Spinal cord (tissue), 10 donors: Measurements from ENCODE around the gene A1CF. TPM values are rescaled to one million over a fixed set of nuclear protein-coding genes. Genes with fewer than 3 reads are reported as not detected.
"Not testable (repeated sequence)": the region's sequence is repeated elsewhere in the genome, so short reads cannot be mapped to it uniquely, and the experiment has no call there.

Experiments
- DNase-seq, 6 donors: peaks; one replicate each; pipeline versions ENCODE4 v3.0.0 to v3.0.0-alpha.2; 2013 to 2015; ENCODE audit warnings: low spot score in 6 of 6, low read depth in 4 of 6
- H3K27ac ChIP-seq: one replicate; pipeline ENCODE4 v1.5.1; 2013; ENCODE audit warnings: low read depth, low read length, control low read depth
- H3K27me3 ChIP-seq: one replicate; pipeline ENCODE4 v1.6.1; 2013; ENCODE audit warnings: low read length; ENCODE audit not compliant: control insufficient read depth, insufficient read depth
- H3K36me3 ChIP-seq: one replicate; pipeline ENCODE4 v1.6.1; 2013; ENCODE audit warnings: low read length; ENCODE audit not compliant: control insufficient read depth, insufficient read depth
- H3K4me1 ChIP-seq: one replicate; pipeline ENCODE4 v1.6.1; 2013; ENCODE audit warnings: low read length; ENCODE audit not compliant: control insufficient read depth, insufficient read depth
- H3K4me3 ChIP-seq: one replicate; pipeline ENCODE4 v1.5.1; 2013; ENCODE audit warnings: low read depth, low read length, control low read depth
- H3K9me3 ChIP-seq: one replicate; pipeline ENCODE4 v1.6.1; 2013; ENCODE audit warnings: low read length; ENCODE audit not compliant: control insufficient read depth, insufficient read depth
- WGBS: methylation state at CpG from one replicate; pipeline ENCODE4 v1.1.5; 2013; ENCODE audit warnings: missing lambda C conversion rate; ENCODE audit not compliant: insufficient coverage; 5-methylcytosine and 5-hydroxymethylcytosine counted together
- polyA plus RNA-seq, 2 donors: library from polyadenylated mRNA; unstranded; fragments of 120-200 nt; gene quantifications; one replicate each; pipeline ENCODE4 v1.2.1, GENCODE V29; 2013; ENCODE audit not compliant: insufficient read length in 2 of 2
- total RNA-seq, 2 donors: library from RNA; depleted of rRNA in 1 of 2; stranded (reverse); fragments of 120-200 nt in 1 of 2; fragments of >200 nt in 1 of 2; gene quantifications; one replicate each; pipeline versions ENCODE4 v1.2.3 to v1.2.4, GENCODE V29; 2013 to 2014
- donor health status: healthy.

The A1CF gene
- total and polyA plus RNA-seq, 4 donors, result 0.06 TPM; not detected in 3

DNA sequence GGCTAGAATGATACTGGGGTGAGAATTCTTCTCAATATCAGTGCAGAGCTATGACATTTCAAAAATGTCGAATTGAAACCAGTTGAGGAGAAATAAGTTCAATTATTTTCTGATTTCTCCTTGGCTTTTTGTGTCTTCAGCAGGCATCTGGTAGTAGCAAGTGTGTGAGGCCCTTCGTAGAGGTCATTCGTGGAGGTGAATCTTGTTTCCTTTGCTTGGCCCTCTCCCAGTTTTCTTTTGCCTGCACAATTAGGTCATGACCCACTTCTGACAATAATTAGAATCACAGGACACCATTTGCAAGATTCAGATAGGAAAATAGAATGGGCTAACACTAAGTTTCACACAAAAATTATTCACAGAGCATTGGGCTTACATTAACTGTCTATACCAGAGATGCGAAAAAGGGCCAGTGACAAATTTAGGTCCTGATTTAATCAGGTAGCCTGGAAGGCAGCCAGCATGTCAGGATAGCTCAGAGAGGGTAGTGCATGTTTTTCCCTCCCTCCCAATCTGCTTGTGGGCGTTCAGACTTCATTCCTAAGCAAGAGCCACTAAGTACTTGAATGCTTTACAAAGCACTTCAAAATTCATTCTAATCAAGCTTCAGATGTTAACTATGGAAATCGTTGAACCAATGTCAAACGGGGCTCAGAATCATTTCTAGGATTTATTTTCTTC is 24.0 kb upstream of the A1CF start:
- Histone ChIP-seq H3K27ac (no peak overlapping the region), H3K27me3 (no peaks in the 10 kb centered on the region), H3K9me3 (no peaks in the 10 kb centered on the region), H3K36me3 (no peaks in the 10 kb centered on the region), H3K4me3 (no peak overlapping the region), H3K4me1 (no peaks in the 10 kb centered on the region)
- DNase-seq, result no peak
- WGBS, result 81% methylated on average over 2 of the region's 7 CpGs

DNA sequence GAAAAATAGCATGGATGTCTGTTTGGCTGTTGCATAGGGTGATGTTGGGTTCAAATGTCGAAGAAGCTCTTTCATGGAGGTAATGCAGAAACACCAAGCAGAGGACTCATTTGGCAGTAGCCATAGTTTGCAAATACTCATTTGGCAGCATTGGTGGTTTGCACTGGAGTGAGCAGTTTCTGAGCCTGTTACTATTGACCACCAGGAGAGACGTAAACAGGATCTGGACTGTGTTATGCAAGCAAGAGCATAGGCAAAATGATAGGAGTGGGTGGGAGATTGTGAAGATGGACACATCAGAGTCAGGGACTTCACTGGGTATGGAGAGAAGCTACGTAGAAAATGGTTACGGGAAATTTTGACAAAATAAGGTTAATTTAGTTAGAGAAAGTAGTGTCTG is 22.9 kb upstream of the A1CF start:
- no peak for DNase-seq
- Histone ChIP-seq H3K36me3 (no peaks in the 10 kb centered on the region), H3K4me1 (no peaks in the 10 kb centered on the region), H3K27ac (no peak overlapping the region), H3K9me3 (no peaks in the 10 kb centered on the region), H3K27me3 (no peaks in the 10 kb centered on the region), H3K4me3 (no peak overlapping the region)
- WGBS, result 96% methylated on average over 3 of the region's 4 CpGs

DNA sequence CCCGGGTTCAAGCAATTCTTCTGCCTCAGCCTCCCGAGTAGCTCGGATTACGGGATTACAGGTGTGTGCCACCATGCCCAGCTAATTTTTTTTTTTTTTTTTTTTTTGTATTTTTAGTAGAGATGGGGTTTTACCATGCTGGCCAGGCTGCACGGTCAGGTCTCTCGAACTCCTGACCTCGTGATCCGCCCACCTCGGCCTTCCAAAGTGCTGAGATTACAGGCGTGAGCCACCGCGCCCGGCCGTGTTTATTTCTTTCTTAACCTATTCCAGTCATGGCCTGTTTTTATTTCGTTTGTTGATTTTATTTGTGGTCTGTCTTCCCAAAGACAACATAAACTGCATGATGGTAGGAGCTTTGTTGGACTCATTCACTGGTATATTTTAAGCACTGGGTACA is 20.4 kb upstream of the A1CF start:
- H3K4me1 ChIP-seq, H3K27me3 ChIP-seq, H3K27ac ChIP-seq, H3K9me3 ChIP-seq, H3K4me3 ChIP-seq, DNase-seq, H3K36me3 ChIP-seq: not testable (repeated sequence)
- 92% methylated on average over 5 of the region's 15 CpGs for WGBS

DNA sequence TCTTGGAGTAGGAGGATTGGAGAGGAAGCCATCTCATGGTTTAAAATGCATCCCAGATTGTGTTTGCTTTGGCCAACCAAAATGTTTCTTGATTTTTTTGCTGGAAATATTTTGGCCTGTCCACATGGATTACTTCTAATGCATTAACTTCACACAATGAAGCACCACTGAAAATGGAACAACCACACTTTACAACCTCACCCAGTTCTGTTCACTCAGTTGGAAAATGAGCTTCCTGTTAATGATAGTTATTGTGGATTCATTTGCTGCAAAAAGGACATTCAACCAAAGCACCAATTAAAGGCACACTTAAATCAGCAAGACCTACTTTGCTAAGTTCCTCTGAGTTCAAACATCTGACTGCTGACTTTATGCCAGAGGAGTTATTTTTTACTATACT is 11.3 kb upstream of the A1CF start:
- H3K4me3 ChIP-seq, result no peak overlapping the region
- no peaks in the 10 kb centered on the region for H3K4me1 ChIP-seq
- H3K9me3 ChIP-seq, result no peaks in the 10 kb centered on the region
- no peaks in the 10 kb centered on the region for H3K27me3 ChIP-seq
- no peaks in the 10 kb centered on the region for H3K36me3 ChIP-seq
- peak in 2 of 6 donors; percentile 35 to 64 for DNase-seq
- H3K27ac ChIP-seq, result no peak overlapping the region

DNA sequence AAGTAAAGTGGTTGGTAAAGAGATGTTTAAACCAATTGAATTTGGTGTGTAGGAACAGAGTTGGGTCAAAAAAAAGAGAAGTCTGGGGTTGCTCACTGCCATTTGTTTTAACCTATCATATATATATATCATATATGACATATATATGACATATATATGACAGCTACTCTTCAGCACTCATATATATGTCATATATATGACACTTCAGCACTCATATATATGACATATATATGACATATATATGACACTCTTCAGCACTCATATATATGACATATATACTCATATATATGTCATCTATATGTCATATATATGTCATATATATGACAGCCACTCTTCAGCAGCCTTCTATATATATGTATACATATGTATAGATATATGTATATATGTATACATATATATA is 8.9 kb upstream of the A1CF start:
- H3K27me3 ChIP-seq, result no peaks in the 10 kb centered on the region

DNA sequence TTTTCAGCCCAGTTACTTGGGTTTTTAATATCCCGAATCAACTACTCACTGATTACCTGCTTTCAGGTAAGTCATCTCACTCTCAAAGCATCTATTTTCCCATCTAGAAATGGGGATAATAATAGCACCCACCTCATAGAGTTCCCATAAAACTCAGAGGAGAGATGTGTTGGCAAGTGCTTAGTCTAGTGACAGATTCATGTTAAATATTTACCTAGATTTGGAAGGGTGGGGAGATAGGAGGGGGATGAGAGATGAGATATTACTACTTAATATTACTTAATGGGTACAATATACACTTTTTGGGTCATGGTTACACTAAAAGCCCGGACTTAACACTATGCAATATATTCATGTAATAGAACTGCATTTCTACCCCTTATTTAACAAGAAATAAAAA is 7.0 kb upstream of the A1CF start:
- H3K9me3 ChIP-seq, result no peaks in the 10 kb centered on the region
- H3K27me3 ChIP-seq, result no peaks in the 10 kb centered on the region
- H3K4me1 ChIP-seq, result no peaks in the 10 kb centered on the region
- H3K27ac ChIP-seq, result no peak overlapping the region
- no peak overlapping the region for H3K4me3 ChIP-seq
- no peaks in the 10 kb centered on the region for H3K36me3 ChIP-seq
- DNase-seq, result no peak
- no CpG with 5 or more reads among the region's 2 CpGs for WGBS

More for the DNA sequence above, 8.9 kb upstream of the A1CF start:
- H3K9me3 ChIP-seq, result no peaks in the 10 kb centered on the region
- no peak for DNase-seq
- H3K4me3 ChIP-seq, result no peak overlapping the region
- no peaks in the 10 kb centered on the region for H3K4me1 ChIP-seq
- H3K27ac ChIP-seq, result no peak overlapping the region
- no peaks in the 10 kb centered on the region for H3K36me3 ChIP-seq

DNA sequence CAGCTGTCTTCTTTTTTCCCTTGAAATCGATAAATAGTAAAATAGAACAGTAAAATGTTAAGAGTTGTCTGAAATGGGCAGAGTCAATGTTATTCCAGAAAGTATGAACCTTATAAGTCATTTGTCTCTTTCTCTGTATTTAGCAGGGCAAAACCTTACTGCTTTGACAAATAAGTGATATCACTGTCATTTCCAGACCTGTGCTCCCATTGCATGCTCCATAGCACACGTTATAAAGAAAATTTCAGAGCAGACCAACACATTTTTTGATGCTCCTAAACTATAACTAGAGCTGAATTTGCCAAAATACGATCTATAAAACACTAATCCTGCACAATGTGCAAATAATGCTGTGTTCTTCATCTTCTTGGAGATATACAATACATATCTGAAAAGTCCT is 1.1 kb downstream of the A1CF start:
- H3K9me3 ChIP-seq, result no peaks in the 10 kb centered on the region
- no peak for DNase-seq
- no peaks in the 10 kb centered on the region for H3K4me1 ChIP-seq
- WGBS, result no CpG with 5 or more reads among the region's 3 CpGs
- H3K27ac ChIP-seq, result no peak overlapping the region
- no peak overlapping the region for H3K4me3 ChIP-seq
- H3K36me3 ChIP-seq, result no peaks in the 10 kb centered on the region
- no peaks in the 10 kb centered on the region for H3K27me3 ChIP-seq

DNA sequence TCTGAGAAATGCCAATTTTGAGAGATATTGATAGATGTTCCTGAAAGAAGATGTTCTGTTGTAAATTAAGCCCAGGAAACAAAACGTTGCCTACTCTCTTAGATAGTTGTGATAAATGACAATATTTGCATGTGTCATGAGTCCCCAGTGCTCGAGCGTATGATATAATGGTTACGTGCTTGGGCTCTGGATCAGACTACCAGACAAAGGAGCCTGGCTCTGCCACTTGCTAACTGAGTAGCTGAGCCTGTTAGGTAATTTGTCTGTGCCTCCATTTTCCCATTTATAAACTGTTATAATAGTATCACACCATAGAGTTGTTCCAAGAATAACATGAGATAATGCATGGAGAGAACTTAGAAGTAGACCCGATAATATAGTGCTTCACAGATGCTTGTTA is 1.8 kb downstream of the A1CF start:
- H3K9me3 ChIP-seq, result no peaks in the 10 kb centered on the region
- DNase-seq, result peak in 1 of 6 donors; percentile 6
- H3K4me1 ChIP-seq, result no peaks in the 10 kb centered on the region
- no peaks in the 10 kb centered on the region for H3K36me3 ChIP-seq
- no peaks in the 10 kb centered on the region for H3K27me3 ChIP-seq
- H3K27ac ChIP-seq, result no peak overlapping the region
- H3K4me3 ChIP-seq, result no peak overlapping the region
- WGBS, result 25% methylated on average over 2 of the region's 5 CpGs

DNA sequence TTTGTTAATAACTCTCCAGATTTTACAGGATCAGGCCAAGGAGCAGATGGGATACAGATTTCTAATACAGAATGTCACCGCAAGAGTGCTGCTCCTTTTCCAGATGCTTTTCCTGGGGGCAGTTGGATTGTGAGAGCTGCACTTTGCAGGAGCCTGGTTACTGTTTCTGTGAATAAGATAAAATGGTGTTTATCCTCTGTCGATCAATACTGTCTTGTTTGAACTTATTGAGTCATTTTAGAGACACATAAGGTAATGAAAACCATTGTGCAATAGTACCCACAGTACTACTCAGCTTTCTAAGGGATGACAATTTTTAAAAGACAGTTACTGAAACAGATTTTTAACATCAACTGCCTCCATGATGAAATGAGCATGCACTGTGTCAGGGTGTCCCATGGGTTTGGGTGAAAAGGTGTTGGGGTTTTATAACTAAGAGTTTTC is 2.9 kb downstream of the A1CF start:
- DNase-seq, result peak in 1 of 6 donors; percentile 25
- H3K27me3 ChIP-seq, result no peaks in the 10 kb centered on the region
- no peaks in the 10 kb centered on the region for H3K9me3 ChIP-seq
- 80% methylated on average over 1 of the region's 2 CpGs for WGBS
- no peak overlapping the region for H3K4me3 ChIP-seq
- no peaks in the 10 kb centered on the region for H3K4me1 ChIP-seq
- no peak overlapping the region for H3K27ac ChIP-seq
- H3K36me3 ChIP-seq, result no peaks in the 10 kb centered on the region

DNA sequence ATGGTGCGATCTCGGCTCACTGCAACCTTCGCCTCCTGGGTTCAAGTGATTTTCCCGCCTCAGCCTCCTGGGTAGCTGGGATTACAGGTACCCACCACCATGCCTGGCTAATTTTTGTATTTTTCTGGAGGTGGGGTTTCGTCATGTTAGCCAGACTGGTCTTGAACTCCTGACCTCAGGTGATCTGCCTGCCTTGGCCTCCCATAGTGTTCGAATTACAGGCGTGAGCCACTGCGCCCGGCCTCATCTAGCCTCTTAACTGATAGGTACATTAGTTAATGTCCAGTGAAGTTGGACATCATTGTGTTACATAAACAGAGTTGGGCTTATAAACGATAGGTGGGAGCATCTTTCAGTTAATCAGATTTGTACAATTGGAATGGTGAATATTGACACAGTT is 4.4 kb downstream of the A1CF start:
- DNase-seq, H3K4me3 ChIP-seq, H3K27me3 ChIP-seq, H3K4me1 ChIP-seq, H3K9me3 ChIP-seq, H3K27ac ChIP-seq, H3K36me3 ChIP-seq: not testable (repeated sequence)
- 90% methylated on average over 8 of the region's 10 CpGs for WGBS
